Choroid plexus epithelial cell (primary cell): Measurements from ENCODE around the gene SNRNP200.

Source experiments
- DNase-seq: peaks from one replicate; pipeline ENCODE4 v3.0.0-alpha.2; 2010; ENCODE audit warnings: low read depth
- H3K4me3 ChIP-seq: 2 replicates; pipeline ENCODE4 v1.5.1; 2011; ENCODE audit warnings: low read depth, mild to moderate bottlenecking, control low read depth, low read length, moderate library complexity
- TF ChIP-seq, protein P1 (sequence below): conservative IDR thresholded peaks from 2 replicates; pipeline ENCODE4 v1.5.1; 2011; ENCODE audit warnings: low read depth, mild to moderate bottlenecking, control low read depth, inconsistent platforms, low read length, moderate library complexity

The SNRNP200 gene

GRCh38 chr2:96305091-96305978 is at the start of gene SNRNP200:
Gene SNRNP200, minus strand, starts transcription at chr2:96305546. Its CDS starts 109 bp downstream, at chr2:96305437.
- DNase-seq, result peak; percentile 76
- peak within 1 kb of the TSS; percentile 98 for H3K4me3 ChIP-seq
- TF ChIP-seq, protein P1, sequence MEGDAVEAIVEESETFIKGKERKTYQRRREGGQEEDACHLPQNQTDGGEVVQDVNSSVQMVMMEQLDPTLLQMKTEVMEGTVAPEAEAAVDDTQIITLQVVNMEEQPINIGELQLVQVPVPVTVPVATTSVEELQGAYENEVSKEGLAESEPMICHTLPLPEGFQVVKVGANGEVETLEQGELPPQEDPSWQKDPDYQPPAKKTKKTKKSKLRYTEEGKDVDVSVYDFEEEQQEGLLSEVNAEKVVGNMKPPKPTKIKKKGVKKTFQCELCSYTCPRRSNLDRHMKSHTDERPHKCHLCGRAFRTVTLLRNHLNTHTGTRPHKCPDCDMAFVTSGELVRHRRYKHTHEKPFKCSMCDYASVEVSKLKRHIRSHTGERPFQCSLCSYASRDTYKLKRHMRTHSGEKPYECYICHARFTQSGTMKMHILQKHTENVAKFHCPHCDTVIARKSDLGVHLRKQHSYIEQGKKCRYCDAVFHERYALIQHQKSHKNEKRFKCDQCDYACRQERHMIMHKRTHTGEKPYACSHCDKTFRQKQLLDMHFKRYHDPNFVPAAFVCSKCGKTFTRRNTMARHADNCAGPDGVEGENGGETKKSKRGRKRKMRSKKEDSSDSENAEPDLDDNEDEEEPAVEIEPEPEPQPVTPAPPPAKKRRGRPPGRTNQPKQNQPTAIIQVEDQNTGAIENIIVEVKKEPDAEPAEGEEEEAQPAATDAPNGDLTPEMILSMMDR, result no peak

DNA sequence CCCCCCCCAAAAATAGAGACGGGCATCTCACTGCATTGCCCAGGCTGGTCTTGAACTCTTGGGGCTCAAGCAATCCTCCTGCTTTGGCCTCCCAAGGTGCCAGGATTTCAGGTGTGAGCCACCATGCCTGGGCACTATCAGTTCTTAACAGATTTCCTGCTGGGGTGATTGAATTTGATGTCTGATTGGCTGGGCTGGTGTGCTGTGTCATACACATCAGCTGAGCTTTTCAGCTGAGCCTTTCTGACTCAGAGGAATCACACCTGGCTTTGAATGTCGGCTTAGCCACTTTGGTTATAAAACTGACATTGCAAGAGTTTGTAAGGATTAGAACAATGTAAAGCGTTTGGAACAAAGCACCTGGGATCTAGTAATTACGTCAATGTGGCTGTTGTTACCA is 49.1 kb upstream of the SNRNP200 start:
- DNase-seq, result no peak
- no peak overlapping the region for H3K4me3 ChIP-seq
- TF ChIP-seq, protein P1, result no peak

DNA sequence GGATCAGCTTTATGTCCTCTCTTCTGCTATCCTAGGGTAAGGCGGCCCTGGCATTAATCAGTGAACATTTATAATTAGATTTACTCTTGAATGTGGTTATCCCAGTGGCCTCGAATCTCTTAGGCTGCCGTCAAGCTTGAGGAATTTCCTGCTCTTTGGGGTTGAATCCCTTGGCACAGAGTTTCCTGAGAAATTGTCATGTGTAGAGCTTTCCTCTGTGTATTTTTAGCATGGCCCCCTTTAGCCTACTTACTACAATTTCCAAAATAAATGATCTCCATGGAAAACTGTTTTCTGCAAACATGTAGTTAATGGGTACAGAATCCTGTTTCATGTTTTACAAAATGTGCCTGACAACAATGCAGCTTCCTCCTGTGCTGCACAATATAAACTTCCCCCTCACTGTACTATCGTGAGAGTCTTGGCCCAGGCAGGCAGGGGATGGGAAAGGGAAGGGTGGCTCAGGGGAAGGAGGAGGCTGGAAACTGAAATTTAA is 48.3 kb upstream of the SNRNP200 start:
- TF ChIP-seq, protein P1, result no peak
- no peak overlapping the region for H3K4me3 ChIP-seq
- peak; percentile 74 for DNase-seq

- no peak overlapping the region for H3K4me3 ChIP-seq
- TF ChIP-seq, protein P1, result no peak
- peak; percentile 48 for DNase-seq
Observed at GRCh38 chr2:96353032-96353561, 47.8 kb upstream of the SNRNP200 start.

GRCh38 chr2:96347395-96347794 is 42.0 kb upstream of the SNRNP200 start:
- TF ChIP-seq, protein P1, result no peak
- no peak overlapping the region for H3K4me3 ChIP-seq
- DNase-seq, result no peak

DNA sequence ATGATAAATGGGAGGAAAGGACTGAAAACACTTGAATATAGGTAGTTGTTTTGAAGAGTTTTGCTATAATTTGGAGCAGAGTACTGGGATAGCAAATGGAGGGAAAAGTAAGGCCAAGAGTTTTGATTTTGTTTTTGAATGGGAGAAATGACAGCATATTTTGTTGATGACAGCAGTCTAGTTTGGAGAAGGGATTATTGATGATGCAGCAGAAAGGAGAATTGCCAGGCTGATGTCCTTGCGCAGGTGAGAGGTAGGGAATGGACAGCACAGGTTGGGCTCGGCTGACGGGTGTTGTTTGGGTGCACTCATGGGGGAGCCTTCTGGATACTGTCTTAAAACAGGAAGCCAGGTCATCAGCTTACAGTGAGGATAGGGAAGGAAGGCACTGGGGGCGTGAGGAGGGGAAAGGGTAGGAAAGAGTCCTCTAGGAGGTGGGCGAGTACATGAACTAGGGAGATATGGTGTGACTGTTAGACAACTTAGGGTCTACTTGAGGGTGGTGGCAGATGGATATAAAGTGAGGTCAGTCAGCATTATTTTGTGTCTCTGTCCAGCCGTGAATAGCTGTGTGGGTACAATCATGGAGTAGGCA is 40.6 kb upstream of the SNRNP200 start:
- no peak for DNase-seq
- TF ChIP-seq, protein P1, result no peak
- H3K4me3 ChIP-seq, result no peak overlapping the region
